GM19455 (cell line): Measurements from ENCODE around the gene BRSK1.

Experiments used
- ATAC-seq: cut with Tn5 transposase; IDR thresholded peaks from one replicate; pipeline ENCODE4 v1.9.1; 2021; ENCODE audit not compliant: unreplicated experiment

BRSK1 gene

GRCh38 chr19:55283548-55284377, at the start of gene BRSK1:
BRSK1 (plus strand) TSS chr19:55283997; CDS start chr19:55284443, 446 bp downstream.
- no peak for ATAC-seq

- no peak for ATAC-seq
These were observed 45.8 kb upstream of the BRSK1 start for GRCh38 chr19:55238030-55238429.

DNA sequence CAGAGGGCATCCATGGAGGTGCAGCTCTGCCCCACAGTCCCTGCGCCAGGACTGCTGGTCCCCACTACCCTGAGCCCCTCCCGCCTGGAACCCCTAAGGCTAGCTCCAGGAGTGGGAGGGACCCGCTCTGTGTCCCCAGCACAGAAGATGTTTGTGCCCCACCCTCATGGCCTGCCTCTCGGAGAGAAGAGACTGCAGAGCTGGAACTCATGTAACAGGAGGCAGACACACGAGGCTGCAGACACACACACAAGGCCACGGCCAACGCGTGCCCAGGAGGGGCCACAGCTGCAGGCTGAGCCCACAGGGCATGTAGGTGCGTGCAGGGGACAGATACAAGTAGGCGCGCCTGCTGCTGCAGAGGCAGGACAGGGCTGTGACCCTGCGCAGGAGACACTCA, 44.8 kb upstream of the BRSK1 start:
- no peak for ATAC-seq

DNA sequence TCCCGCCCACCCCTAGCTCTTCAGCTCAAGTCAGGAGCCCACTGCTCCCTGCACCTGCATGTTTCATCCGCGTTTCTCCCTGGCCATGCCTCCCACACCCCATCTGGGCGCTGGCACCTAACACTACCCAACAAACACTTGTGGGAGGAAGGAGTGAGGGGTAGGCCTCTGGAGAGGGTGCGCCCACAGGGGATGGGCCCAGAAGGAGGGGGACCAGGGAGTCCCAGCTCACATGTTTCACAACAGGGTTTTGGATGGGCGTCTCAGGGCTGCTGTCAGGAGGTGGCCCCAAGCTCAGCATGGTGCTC, 43.1 kb upstream of the BRSK1 start:
- ATAC-seq, result no peak

DNA sequence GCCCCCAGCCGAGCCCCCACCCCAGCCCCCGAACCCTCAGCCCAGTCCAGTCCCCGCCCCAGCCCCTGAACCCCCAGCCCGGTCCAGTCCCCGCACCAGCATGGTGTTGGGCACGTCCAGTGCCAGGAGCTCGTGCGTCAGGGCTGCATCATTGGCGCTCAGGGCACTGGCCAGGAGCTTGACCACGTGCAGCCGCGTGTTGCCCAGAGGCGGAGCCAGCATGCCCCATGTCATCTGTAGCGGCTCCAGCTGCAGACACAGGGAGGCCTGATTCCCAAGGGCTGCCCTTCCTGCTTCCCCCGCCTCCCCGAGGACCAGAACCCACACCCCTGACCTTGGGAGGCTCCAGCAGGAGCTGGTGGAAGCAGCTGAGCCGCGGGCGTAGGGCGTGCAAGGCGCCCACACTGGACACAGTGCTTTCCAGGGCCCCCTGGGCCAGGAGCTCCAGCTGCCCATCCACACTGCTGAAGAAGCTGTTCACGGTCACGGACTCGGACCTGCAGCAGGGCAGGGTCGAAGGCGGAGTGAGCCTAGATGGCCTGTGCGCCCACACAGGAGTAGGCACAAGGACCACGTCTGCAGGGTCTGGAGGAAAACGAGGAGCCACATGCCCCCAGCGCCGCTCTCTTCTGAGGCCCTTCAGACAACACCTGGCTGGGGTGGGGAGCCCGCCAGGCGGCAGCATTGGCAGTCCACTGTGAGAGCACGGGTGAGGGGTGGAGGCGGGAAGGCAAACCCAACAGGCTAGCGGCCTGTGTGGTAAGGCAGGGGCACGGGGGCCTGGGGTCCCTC, 42.5 kb upstream of the BRSK1 start:
- ATAC-seq, result no peak

DNA sequence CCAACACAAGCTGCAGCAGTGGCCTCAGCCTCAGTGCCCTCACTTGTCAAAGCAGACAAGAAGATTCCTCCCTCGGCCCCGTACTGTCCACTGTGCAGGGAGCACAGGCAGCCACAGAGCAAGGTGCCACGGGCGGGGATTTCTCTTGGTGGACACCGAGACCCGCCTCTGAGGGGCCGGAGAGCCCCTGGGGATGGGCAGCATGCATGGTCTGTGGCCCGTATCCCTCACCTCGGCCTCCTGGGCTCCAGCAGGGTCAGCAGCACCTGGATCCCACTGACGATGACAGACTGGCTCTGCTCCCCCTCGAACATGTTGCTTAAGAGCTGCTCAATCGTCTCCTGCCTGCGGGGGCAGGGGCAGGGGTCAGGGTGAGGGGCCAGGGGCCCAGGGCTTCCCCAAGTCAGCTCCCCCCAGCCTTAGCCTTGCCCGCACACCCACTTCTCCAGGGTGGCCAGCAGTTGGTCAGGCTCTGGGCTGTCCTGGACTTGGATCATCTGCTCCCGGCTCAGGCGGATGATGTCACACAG, 41.8 kb upstream of the BRSK1 start:
- no peak for ATAC-seq

GRCh38 chr19:55242517-55242916, 41.3 kb upstream of the BRSK1 start:
- ATAC-seq, result no peak

GRCh38 chr19:55244004-55244680, 39.7 kb upstream of the BRSK1 start:
- ATAC-seq, result no peak

- ATAC-seq, result no peak
These were observed 38.4 kb upstream of the BRSK1 start for GRCh38 chr19:55245236-55245904.

- ATAC-seq, result no peak
These were observed 37.0 kb upstream of the BRSK1 start for GRCh38 chr19:55246462-55247451.

DNA sequence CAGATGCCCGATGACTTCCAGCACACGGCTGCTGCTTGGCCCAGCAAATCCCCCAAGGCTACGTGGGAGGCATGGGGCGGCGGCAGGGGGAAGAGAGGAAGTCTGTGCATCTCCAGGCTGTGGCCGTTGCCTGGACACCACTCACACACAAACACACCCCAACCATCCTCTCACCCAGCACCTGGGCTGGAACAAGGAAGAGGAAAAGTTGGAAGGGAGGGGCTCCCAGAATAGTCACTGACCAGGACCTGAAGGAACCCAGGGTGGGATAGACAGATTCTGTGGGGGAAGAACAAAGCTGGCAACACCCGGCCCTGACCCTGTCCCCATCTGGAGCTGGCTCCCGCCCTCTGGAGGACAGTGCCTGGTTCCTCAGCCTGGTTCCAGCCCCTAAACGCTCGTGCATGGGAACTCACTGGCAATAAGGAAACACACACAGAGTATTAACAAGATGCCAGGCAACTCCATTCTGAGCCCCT, 36.1 kb upstream of the BRSK1 start:
- no peak for ATAC-seq

GRCh38 chr19:55248166-55248675, 35.6 kb upstream of the BRSK1 start:
- ATAC-seq, result no peak

- no peak for ATAC-seq
These were observed 35.1 kb upstream of the BRSK1 start for GRCh38 chr19:55248704-55249103.

DNA sequence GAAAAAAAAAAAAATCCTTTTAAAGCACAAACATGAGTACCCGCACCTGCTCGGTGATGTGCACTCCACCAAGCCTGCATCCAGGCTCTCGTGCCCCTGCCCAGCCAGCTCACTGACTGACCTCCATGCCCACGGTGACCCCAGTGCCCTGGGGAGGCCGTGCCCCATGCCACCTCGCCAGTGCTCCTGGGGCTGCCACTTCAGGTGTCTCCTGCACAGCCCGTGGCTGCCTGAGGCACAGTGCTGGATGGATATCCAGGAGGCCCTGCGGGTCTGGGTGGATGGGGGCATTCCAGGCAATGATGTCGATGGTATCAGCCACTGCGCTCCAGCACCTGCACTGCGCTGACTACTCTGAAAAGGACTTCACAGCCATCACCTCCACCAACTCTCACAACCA, 34.0 kb upstream of the BRSK1 start:
- no peak for ATAC-seq

GRCh38 chr19:55250262-55251036, 33.3 kb upstream of the BRSK1 start:
- ATAC-seq, result no peak

DNA sequence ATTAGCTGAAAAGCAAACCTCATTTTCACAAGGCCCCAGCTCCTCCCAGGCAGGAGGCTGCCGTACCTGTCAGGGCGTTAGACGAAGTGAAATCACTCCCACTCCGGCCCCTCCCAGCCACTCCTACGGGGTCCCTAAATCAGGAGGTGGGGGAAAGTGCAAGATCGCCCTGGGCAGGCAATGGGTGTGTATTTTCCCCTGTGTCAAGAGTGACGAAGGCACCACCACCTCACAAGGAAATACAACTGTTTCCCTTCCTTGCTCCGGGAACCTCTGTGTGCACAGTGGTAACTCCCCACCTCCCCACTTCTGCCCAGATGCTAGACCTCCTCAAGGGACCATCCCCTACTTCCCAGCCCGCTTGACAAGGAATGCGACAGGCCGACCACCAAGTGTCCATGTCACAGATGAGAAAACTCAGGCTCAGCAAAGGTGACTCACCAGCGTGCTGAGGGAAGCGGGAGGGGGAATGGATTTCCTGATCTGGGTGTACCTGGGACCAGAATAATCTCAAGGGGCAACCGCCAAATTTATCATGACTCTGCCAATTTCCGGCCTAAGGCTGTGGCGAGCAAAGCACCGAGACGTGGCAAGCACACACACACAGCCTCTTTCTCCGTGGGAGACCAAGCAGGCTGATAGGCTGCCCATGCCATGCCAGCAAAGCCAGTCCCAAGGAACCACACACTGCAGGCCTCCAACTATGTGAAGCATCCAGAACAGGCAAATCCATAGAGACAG, 32.3 kb upstream of the BRSK1 start:
- no peak for ATAC-seq

- ATAC-seq, result no peak
These were observed 30.8 kb upstream of the BRSK1 start for GRCh38 chr19:55252760-55253663.
